ENCODE results near the gene PGLYRP2. TPM values are rescaled to one million over a fixed set of nuclear protein-coding genes. Genes with fewer than 3 reads are reported as not detected.

PGLYRP2 gene
- total RNA-seq, 3 donors from 2014 or later (not counting 1 experiment from before 2014, with no cell fraction given) = 0.21 to 0.28 TPM; not detected in 1

DNA sequence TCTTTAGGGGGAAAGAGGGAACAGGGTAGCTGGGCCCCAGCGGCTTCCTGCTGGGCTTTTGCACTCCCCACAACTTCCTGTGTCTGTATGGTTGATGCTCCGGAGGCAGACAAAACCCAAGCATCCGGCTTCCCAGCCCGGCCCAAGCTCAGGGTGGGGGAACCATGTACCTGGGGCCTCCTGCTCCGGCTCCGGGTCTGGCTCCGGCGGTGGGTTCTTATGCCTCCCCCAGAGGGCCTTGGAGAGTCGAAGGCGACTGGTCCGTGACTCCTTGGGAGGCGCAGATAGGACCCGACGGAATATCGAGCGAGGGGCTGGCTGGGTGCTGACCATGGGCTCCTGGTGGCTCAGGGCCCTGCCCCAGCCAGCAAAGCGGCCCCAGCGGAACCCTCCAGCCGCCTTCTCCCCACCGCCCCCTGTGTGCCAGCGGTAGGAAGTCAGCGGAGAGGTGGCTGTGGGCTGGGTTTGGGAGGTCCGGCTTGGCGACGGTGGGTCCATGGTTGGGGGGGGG lies 15.4 kb downstream of the PGLYRP2 start:
- peak overlapping the region; percentile 85 for H3K4me3 ChIP-seq (ENCODE audit: low read length)
- ATAC-seq = peak; percentile 84 to 91 (median 87)

DNA sequence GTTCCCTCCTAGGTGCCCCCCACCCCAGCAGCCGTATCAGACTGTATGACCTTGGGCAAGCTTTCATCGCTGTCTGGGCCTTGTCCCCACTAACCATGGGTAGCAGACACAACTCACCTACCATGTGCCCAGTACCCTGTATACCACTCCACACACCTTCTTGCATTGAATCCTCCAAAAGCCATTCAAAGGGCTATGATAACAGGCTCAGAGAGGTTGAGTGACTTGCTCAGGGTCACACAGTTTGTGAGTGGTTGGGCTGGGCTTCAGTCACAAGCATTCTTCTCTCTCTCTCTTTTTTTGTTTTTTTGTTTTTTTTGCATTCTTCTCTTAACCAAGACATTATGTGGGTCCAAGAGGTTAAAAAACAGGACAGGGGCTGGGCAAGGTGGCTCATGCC lies 17.6 kb downstream of the PGLYRP2 start:
- DNase-seq (no peak), ATAC-seq (no peak)
- Histone ChIP-seq H3K27ac (ENCODE audit: low read length) (no peak overlapping the region), H3K4me3 (ENCODE audit: low read length) (no peak overlapping the region), H3K9me3 (ENCODE audit: control insufficient read depth, insufficient read depth, low read length) (no peaks in the 10 kb centered on the region), H3K36me3 (ENCODE audit: control insufficient read depth, insufficient read depth, low read length) (peaks cover 45% of the 10 kb centered on the region), H3K4me1 (ENCODE audit: control insufficient read depth, insufficient read depth, low read length) (peaks cover 57% of the 10 kb centered on the region), H3K27me3 (ENCODE audit: control insufficient read depth, insufficient read depth, low read length) (no peaks in the 10 kb centered on the region)
- Mint-ChIP-seq H3K4me3 (peak overlapping the region; percentile 96), H3K4me1 (peaks cover 23 to 50% of the 10 kb centered on the region in 2 donors), H3K27ac (peak overlapping the region; percentile 89 to 90), H3K27me3 (ENCODE audit: low read depth in 2 of 2) (no peaks in the 10 kb centered on the region), H3K9me3 (no peaks in the 10 kb centered on the region), H3K36me3 (no peaks in the 10 kb centered on the region)
- TF ChIP-seq, protein P1, sequence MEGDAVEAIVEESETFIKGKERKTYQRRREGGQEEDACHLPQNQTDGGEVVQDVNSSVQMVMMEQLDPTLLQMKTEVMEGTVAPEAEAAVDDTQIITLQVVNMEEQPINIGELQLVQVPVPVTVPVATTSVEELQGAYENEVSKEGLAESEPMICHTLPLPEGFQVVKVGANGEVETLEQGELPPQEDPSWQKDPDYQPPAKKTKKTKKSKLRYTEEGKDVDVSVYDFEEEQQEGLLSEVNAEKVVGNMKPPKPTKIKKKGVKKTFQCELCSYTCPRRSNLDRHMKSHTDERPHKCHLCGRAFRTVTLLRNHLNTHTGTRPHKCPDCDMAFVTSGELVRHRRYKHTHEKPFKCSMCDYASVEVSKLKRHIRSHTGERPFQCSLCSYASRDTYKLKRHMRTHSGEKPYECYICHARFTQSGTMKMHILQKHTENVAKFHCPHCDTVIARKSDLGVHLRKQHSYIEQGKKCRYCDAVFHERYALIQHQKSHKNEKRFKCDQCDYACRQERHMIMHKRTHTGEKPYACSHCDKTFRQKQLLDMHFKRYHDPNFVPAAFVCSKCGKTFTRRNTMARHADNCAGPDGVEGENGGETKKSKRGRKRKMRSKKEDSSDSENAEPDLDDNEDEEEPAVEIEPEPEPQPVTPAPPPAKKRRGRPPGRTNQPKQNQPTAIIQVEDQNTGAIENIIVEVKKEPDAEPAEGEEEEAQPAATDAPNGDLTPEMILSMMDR (IDR thresholded peaks at IDR 0.05) = no peak
- WGBS (ENCODE audit: insufficient coverage) = 96% methylated on average over 2 of the region's 2 CpGs
- intact Hi-C loops (cut with micrococcal nuclease) = loop anchor here (5.0 to 10.0 kb wide), 2 partner anchors 51 to 197 kb away; no protein-coding TSS in a partner anchor

More for the DNA sequence above, 15.4 kb downstream of the PGLYRP2 start:
- DNase-seq = peak; percentile 57 to 89
- TF ChIP-seq, protein P1 (IDR thresholded peaks at IDR 0.05) = no peak
- H3K9me3 Mint-ChIP-seq = no peaks in the 10 kb centered on the region
- H3K9me3 ChIP-seq (ENCODE audit: control insufficient read depth, insufficient read depth, low read length) = no peaks in the 10 kb centered on the region
- WGBS (ENCODE audit: insufficient coverage) = 0% methylated on average over 17 of the region's 25 CpGs
- intact Hi-C loops (cut with micrococcal nuclease) = loop anchor here (1.0 to 10.0 kb wide), 3 partner anchors 45 to 199 kb away; no protein-coding TSS in a partner anchor
- peaks cover 32% of the 10 kb centered on the region for H3K36me3 ChIP-seq (ENCODE audit: control insufficient read depth, insufficient read depth, low read length)
- peak overlapping the region; percentile 96 for H3K4me3 Mint-ChIP-seq
- peak overlapping the region; percentile 89 to 90 for H3K27ac Mint-ChIP-seq
- H3K27ac ChIP-seq (ENCODE audit: low read length) = peak overlapping the region; percentile 88
- H3K27me3 Mint-ChIP-seq (ENCODE audit: low read depth in 2 of 2) = peaks cover 0 to 4% of the 10 kb centered on the region in 2 donors
- peaks cover 75% of the 10 kb centered on the region for H3K4me1 ChIP-seq (ENCODE audit: control insufficient read depth, insufficient read depth, low read length)
- H3K36me3 Mint-ChIP-seq = no peaks in the 10 kb centered on the region
- no peaks in the 10 kb centered on the region for H3K27me3 ChIP-seq (ENCODE audit: control insufficient read depth, insufficient read depth, low read length)
- H3K4me1 Mint-ChIP-seq = peaks cover 45 to 62% of the 10 kb centered on the region in 2 donors

DNA sequence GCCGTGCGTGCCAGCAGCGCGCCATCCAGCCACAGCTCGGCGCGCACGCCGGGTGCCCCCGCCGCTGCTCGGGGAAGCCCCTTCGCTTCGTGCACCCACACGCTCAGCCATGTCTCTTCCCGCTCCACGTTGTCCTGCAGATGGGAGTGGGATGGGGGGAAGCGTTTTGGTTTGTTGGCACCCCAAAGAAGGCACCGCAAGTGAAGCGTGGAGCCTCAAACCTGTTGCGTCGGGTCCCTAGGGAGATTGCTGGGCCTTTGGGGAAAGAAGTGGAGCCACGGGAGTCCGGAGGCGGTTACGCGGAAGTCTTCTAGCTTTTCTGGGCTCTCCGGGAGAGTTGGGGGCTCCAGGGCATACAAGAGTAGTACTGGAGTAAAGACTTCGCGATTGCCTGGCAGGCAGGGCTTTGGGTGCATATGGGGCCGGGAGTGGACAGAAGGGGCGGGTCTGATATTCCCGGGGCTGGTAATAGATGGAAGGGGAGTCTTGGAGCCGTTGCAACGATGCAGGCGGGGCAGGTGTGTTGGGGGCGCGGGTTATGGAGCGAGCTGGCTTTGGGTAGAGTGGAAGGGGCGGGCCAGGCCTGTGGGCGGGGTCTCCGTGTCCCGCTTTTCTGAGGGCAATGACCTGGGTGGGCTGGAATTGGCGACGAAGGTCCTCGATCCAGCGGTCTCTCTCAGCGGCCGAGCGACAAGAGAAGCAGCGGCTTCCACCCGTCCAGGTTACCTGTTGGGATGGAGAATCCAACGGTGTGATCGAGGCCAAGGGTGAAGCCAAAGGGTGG lies 21.4 kb downstream of the PGLYRP2 start:
- H3K27ac Mint-ChIP-seq = peak overlapping the region in 1 of 2 donors; percentile 54
- DNase-seq (no peak), ATAC-seq (no peak)
- Histone ChIP-seq H3K4me1 (ENCODE audit: control insufficient read depth, insufficient read depth, low read length) (peaks cover 34% of the 10 kb centered on the region), H3K27me3 (ENCODE audit: control insufficient read depth, insufficient read depth, low read length) (no peaks in the 10 kb centered on the region), H3K9me3 (ENCODE audit: control insufficient read depth, insufficient read depth, low read length) (no peaks in the 10 kb centered on the region), H3K36me3 (ENCODE audit: control insufficient read depth, insufficient read depth, low read length) (peaks cover 81% of the 10 kb centered on the region), H3K4me3 (ENCODE audit: low read length) (no peak overlapping the region), H3K27ac (ENCODE audit: low read length) (no peak overlapping the region)
- TF ChIP-seq, protein P1 (IDR thresholded peaks at IDR 0.05) = no peak
- no peaks in the 10 kb centered on the region for H3K36me3 Mint-ChIP-seq
- WGBS (ENCODE audit: insufficient coverage) = 97% methylated on average over 54 of the region's 54 CpGs
- H3K4me3 Mint-ChIP-seq = no peak overlapping the region
- H3K9me3 Mint-ChIP-seq = no peaks in the 10 kb centered on the region
- intact Hi-C loops (cut with micrococcal nuclease) = no loop called here
- no peaks in the 10 kb centered on the region for H3K27me3 Mint-ChIP-seq (ENCODE audit: low read depth in 2 of 2)
- peaks cover 23 to 50% of the 10 kb centered on the region in 2 donors for H3K4me1 Mint-ChIP-seq
